Naive thymus-derived CD8-positive, alpha-beta T cell (primary cell): Measurements from ENCODE around the gene DNAJC1. TPM values are rescaled to one million over a fixed set of nuclear protein-coding genes. Genes with fewer than 3 reads are reported as not detected.
"Not testable (repeated sequence)": the region's sequence is repeated elsewhere in the genome, so short reads cannot be mapped to it uniquely, and the experiment has no call there.

ENCODE experiments used
- ATAC-seq, 2 donors: fragments of 150-1000 bp; cut with Tn5 transposase in 1 of 2; sonication (Bioruptor Pico), chemical (Tn5 transposase) in 1 of 2; 1 replicate in 1 of 2; 2 replicates in 1 of 2; pipeline ENCODE4 v1.10.0; 2021; ENCODE audit warnings: mild to moderate bottlenecking in 2 of 2, moderate library complexity in 2 of 2
- POLR2A ChIA-PET: fragments of 350-600 bp; sonication (Branson Sonifier 250); formaldehyde crosslinking; loops from one replicate; lab custom pipeline; 2021; ENCODE audit warnings: antibody characterized with exemption; lab: Charles Lee
- DNase-seq, 10 donors: peaks; one replicate each; pipeline versions ENCODE4 v3.0.0 to v3.0.0-alpha.2; 2020 to 2022
- H3K27ac Mint-ChIP-seq, 10 donors: one replicate each; pipeline ENCODE4 v1.8.0; 2020 to 2022; ENCODE audit warnings: mild to moderate bottlenecking in 10 of 10, mixed read lengths in 10 of 10, moderate library complexity in 4 of 10, inconsistent platforms in 1 of 10
- H3K27me3 Mint-ChIP-seq, 5 donors: one replicate each; pipeline ENCODE4 v1.8.0; 2021 to 2022; ENCODE audit warnings: mixed read lengths in 5 of 5
- H3K36me3 Mint-ChIP-seq, 3 donors: one replicate each; pipeline ENCODE4 v1.8.0; 2020 to 2022; ENCODE audit warnings: mixed read lengths in 3 of 3, mild to moderate bottlenecking in 2 of 3, inconsistent platforms in 1 of 3
- H3K4me1 Mint-ChIP-seq, 4 donors: one replicate each; pipeline ENCODE4 v1.8.0; 2021 to 2022; ENCODE audit warnings: mixed read lengths in 4 of 4
- H3K4me3 Mint-ChIP-seq, 10 donors: one replicate each; pipeline ENCODE4 v1.8.0; 2020 to 2022; ENCODE audit warnings: mild to moderate bottlenecking in 10 of 10, mixed read lengths in 10 of 10, moderate library complexity in 6 of 10, inconsistent platforms in 1 of 10
- H3K9me3 Mint-ChIP-seq, 9 donors: one replicate each; pipeline ENCODE4 v1.8.0; 2020 to 2022; ENCODE audit warnings: mixed read lengths in 9 of 9, mild to moderate bottlenecking in 3 of 9, inconsistent platforms in 1 of 9, moderate library complexity in 1 of 9
- polyA plus RNA-seq, 3 donors: library from polyadenylated mRNA; unstranded; fragments of 300-500 nt; fragmentation: Illumina TruSeq; gene quantifications; one replicate each; pipeline ENCODE4 v1.2.3, GENCODE V29; 2021
- total RNA-seq, 8 experiments: library from RNA in 2 of 8; stranded (reverse) in 2 of 8; gene quantifications; one replicate each; pipeline ENCODE4 v1.2.3 and lab custom pipeline; 2021 to 2026

Gene DNAJC1
- total and polyA plus RNA-seq, 5 experiments from 2014 or later = 8.9 to 18.9 (median 9.6) TPM

GRCh38 chr10:21724020-21724589, 279.4 kb downstream of the DNAJC1 start:
- Mint-ChIP-seq H3K9me3 (no peaks in the 10 kb centered on the region), H3K36me3 (peaks cover 0 to 40% (median 18%) of the 10 kb centered on the region in 3 donors), H3K27ac (peak overlapping the region in 2 of 10 donors; percentile 1 to 12), H3K4me3 (peak overlapping the region in 2 of 10 donors; percentile 13 to 15), H3K4me1 (peaks cover 16 to 30% (median 27%) of the 10 kb centered on the region in 4 donors), H3K27me3 (no peaks in the 10 kb centered on the region)
- ATAC-seq (no peak), DNase-seq (no peak)
- POLR2A ChIA-PET = no interaction called here

GRCh38 chr10:21722209-21722608, 281.3 kb downstream of the DNAJC1 start:
- ATAC-seq (no peak), DNase-seq (no peak)
- Mint-ChIP-seq H3K27me3 (no peaks in the 10 kb centered on the region), H3K36me3 (peaks cover 0 to 41% (median 14%) of the 10 kb centered on the region in 3 donors), H3K9me3 (no peaks in the 10 kb centered on the region), H3K27ac (no peak overlapping the region), H3K4me1 (peaks cover 12 to 24% (median 21%) of the 10 kb centered on the region in 4 donors), H3K4me3 (no peak overlapping the region)
- POLR2A ChIA-PET = no interaction called here

DNA sequence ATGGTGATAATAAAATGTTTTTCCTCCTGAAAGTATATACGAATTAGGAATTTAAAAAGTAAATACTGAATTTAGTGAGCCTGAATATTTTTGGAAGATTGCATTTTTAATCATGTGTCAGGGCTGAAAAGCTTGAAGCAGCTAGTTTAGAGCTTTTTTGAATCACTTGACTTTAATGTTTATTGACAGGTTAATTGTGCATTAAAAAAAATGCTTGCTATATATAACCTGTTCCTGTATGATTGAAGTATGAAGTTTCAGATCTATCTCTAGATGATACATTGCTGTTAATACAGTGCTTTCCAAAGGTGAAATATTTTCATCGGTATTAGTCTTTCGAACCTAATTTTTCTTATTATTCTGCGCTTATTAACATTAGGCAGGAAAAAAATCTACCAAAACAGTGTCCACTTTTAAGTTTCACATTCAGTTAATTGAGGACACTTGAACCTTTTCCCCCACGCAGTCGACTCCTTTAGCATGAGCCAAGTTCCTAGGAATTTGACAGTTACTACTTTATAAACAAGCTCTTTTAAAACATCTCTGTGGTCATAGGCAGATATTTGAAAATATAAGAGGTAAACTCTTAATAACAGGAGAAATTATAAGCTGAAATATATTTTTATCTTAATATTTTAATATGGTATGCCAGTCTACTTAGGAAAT, 282.4 kb downstream of the DNAJC1 start:
- Mint-ChIP-seq H3K4me1 (peaks cover 10 to 18% (median 17%) of the 10 kb centered on the region in 4 donors), H3K36me3 (peaks cover 0 to 43% (median 14%) of the 10 kb centered on the region in 3 donors), H3K4me3 (no peak overlapping the region), H3K9me3 (no peaks in the 10 kb centered on the region), H3K27ac (no peak overlapping the region), H3K27me3 (no peaks in the 10 kb centered on the region)
- POLR2A ChIA-PET = no interaction called here
- no peak for ATAC-seq
- DNase-seq = no peak

DNA sequence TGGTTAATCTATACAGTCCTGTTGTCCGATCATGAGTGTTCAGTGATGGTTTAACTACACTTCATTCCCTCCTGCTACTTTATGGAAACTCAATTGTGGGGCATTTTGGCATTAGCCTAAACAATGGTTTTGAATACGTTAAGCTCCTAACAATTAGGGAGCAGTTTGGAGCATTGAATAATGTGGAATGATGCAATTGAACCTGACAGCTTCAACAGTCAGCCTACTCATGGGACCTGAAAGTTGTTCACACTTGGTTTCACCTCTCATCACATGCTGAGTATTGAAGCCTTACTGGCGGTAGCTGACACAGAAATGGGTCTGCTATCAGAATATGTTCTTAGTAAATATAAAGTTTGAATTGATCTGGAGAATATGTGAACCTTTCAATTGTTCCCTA, 283.4 kb downstream of the DNAJC1 start:
- ATAC-seq (no peak), DNase-seq (no peak)
- peaks cover 0 to 52% (median 20%) of the 10 kb centered on the region in 3 donors for H3K36me3 Mint-ChIP-seq
- POLR2A ChIA-PET = no interaction called here
- H3K4me1 Mint-ChIP-seq = peaks cover 10 to 18% (median 15%) of the 10 kb centered on the region in 4 donors
- no peaks in the 10 kb centered on the region for H3K27me3 Mint-ChIP-seq
- no peak overlapping the region for H3K27ac Mint-ChIP-seq
- H3K4me3 Mint-ChIP-seq = no peak overlapping the region
- H3K9me3 Mint-ChIP-seq = no peaks in the 10 kb centered on the region

DNA sequence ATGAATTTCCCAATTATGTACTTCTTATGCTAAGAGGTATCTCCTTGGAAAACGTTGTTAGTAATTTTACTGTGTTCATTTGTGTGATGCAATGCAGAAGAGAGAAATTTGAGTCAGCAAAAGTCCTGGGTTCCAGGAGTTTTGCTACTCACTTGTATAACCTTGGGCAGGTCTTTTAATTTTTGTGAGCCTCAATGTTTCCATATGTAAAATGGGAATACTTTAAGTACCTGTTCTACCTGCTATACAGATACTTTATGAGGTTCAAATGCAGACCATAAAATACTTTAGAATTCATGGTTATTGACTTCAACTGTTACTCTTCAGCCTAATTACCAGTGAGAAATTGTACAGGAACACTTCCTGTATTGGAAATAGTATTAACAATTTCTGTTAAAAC, 284.0 kb downstream of the DNAJC1 start:
- ATAC-seq = no peak
- no peaks in the 10 kb centered on the region for H3K27me3 Mint-ChIP-seq
- no peaks in the 10 kb centered on the region for H3K9me3 Mint-ChIP-seq
- peaks cover 0 to 56% (median 21%) of the 10 kb centered on the region in 3 donors for H3K36me3 Mint-ChIP-seq
- POLR2A ChIA-PET = no interaction called here
- no peak for DNase-seq
- no peak overlapping the region for H3K4me3 Mint-ChIP-seq
- peaks cover 7 to 14% (median 10%) of the 10 kb centered on the region in 4 donors for H3K4me1 Mint-ChIP-seq
- no peak overlapping the region for H3K27ac Mint-ChIP-seq

DNA sequence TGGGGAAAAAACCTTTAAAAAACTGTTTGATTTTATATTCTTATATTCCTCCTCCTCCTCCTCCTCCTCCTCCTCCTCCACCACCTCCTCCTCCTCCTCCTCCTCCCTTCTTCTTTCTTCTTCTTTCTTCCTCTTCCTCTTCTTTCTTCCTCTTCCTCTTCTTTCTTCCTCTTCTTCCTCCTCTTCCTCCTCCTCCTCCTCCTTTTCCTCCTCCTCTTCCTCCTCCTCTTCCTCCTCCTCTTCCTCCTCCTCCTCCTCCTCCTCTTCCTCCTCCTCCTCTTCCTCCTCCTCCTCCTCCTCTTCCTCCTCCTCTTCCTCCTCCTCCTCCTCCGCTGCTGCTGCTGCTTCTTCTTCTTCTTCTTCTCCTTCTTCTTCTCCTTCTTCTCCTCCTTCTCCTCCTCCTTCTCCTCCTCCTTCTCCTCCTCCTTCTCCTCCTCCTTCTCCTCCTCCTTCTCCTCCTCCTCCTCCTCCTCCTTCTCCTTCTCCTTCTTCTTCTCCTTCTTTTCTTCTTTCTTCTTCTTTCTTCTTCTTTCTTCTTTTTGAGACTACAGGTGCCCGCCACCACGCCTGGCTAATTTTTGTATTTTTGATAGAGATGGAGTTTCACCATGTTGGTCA, 286.0 kb downstream of the DNAJC1 start:
- Mint-ChIP-seq H3K27ac (peak overlapping the region in 1 of 10 donors; percentile 79), H3K36me3 (peaks cover 7 to 67% (median 25%) of the 10 kb centered on the region in 3 donors)
- DNase-seq, H3K27me3 Mint-ChIP-seq, H3K9me3 Mint-ChIP-seq, H3K4me3 Mint-ChIP-seq, ATAC-seq, H3K4me1 Mint-ChIP-seq: not testable (repeated sequence)
- POLR2A ChIA-PET = interaction anchor here (0.6 kb wide), 1 partner anchor 223 kb away, joined by 4 read pairs; no protein-coding TSS in a partner anchor

- Mint-ChIP-seq H3K27me3 (no peaks in the 10 kb centered on the region), H3K4me1 (peaks cover 0 to 7% (median 5%) of the 10 kb centered on the region in 4 donors), H3K27ac (no peak overlapping the region), H3K9me3 (no peaks in the 10 kb centered on the region), H3K36me3 (peaks cover 7 to 74% (median 23%) of the 10 kb centered on the region in 3 donors), H3K4me3 (no peak overlapping the region)
- DNase-seq (no peak), ATAC-seq (no peak)
- POLR2A ChIA-PET = no interaction called here
These were observed 287.9 kb downstream of the DNAJC1 start for GRCh38 chr10:21715531-21716195.

DNA sequence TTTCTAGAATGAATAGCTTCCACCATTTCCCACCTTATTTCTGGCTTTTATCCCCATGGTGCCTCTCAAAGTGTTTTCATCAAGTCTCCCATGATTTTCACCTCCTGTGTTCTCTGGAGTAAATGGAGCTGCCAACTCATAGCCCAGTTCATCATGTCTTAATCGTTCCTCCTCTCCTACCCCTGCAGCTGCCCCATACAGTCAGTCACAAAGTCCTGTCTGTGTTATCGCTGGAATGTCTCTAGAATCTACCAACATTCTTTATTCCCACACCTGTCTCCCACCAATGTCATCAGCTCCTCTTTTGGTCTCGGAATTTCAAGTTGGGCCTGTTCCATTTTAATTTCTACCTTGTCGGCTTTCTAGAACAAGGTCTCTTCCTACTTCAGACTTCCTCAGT, 290.6 kb downstream of the DNAJC1 start:
- DNase-seq = no peak
- Mint-ChIP-seq H3K27me3 (no peaks in the 10 kb centered on the region), H3K27ac (no peak overlapping the region), H3K9me3 (no peaks in the 10 kb centered on the region), H3K4me1 (peaks cover 0 to 13% (median 9%) of the 10 kb centered on the region in 4 donors), H3K4me3 (no peak overlapping the region), H3K36me3 (peaks cover 7 to 79% (median 35%) of the 10 kb centered on the region in 3 donors)
- ATAC-seq = no peak
- POLR2A ChIA-PET = no interaction called here

DNA sequence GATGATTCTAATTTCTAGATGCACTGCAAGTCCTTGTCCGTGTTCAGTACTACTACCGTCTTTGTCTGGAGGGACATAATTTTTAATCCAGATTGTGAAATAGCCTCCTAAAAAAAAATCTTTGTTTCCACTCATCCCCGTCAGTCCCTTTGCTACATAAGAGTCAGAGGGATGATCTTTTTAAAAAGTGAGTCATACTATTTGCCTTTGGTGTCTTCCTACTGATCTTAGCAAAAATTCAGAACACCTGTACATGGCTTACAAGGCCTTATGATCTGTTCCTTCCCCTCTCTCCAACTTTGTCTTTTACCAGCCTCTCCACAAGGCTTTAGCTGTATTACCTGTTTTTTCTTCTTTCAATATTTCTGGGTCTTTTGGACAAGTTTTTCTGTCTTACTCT, 296.0 kb downstream of the DNAJC1 start:
- DNase-seq = no peak
- Mint-ChIP-seq H3K4me3 (no peak overlapping the region), H3K4me1 (peaks cover 25 to 42% (median 36%) of the 10 kb centered on the region in 4 donors), H3K27me3 (no peaks in the 10 kb centered on the region), H3K9me3 (peaks cover 0 to 4% (median 0%) of the 10 kb centered on the region in 9 donors), H3K27ac (peak overlapping the region in 3 of 10 donors; percentile 1 to 80 (median 2)), H3K36me3 (peaks cover 0 to 44% (median 23%) of the 10 kb centered on the region in 3 donors)
- ATAC-seq = no peak
- POLR2A ChIA-PET = no interaction called here

Other genes starting within 250 kb of the DNAJC1 start
- not detected for gene EBLN1, start 214.3 kb upstream of the DNAJC1 start, total RNA-seq
- not detected for gene EBLN1, start 214.3 kb upstream of the DNAJC1 start, polyA plus RNA-seq